GM18502 (cell line): ENCODE data around the gene METRNL.
"Not testable (repeated sequence)": the region's sequence is repeated elsewhere in the genome, so short reads cannot be mapped to it uniquely, and the experiment has no call there.

Experiments used
- ATAC-seq: cut with Tn5 transposase; IDR thresholded peaks from one replicate; pipeline ENCODE4 v1.9.1; 2021; ENCODE audit warnings: mild to moderate bottlenecking; ENCODE audit not compliant: unreplicated experiment, poor library complexity

METRNL gene, protein sequence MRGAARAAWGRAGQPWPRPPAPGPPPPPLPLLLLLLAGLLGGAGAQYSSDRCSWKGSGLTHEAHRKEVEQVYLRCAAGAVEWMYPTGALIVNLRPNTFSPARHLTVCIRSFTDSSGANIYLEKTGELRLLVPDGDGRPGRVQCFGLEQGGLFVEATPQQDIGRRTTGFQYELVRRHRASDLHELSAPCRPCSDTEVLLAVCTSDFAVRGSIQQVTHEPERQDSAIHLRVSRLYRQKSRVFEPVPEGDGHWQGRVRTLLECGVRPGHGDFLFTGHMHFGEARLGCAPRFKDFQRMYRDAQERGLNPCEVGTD

DNA sequence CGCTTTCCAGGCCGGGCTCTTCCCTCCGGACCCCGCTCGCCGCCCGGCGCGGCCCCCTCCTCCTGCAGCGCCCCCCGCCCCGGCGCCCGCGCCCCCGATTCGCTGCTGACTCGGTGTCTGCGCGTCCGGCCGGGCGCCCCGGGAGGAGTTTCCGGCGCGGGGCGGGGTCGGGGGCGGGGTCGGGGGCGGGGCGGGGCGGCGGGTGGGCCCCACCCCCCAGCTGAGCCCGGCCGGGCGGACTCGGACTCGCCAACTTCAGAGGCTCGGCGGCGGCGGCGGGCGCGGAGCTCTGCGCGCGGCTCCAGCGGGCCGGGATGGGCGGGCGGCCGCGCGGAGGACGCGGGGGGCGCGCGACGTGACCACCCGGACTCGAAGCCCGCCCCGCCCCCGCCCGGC, at the start of gene METRNL:
Gene METRNL, plus strand, starts transcription at position 258 of the 396 bp plus-strand sequence. CDS start 207 bp downstream, outside the sequence.
- ATAC-seq, result peak; percentile 57

DNA sequence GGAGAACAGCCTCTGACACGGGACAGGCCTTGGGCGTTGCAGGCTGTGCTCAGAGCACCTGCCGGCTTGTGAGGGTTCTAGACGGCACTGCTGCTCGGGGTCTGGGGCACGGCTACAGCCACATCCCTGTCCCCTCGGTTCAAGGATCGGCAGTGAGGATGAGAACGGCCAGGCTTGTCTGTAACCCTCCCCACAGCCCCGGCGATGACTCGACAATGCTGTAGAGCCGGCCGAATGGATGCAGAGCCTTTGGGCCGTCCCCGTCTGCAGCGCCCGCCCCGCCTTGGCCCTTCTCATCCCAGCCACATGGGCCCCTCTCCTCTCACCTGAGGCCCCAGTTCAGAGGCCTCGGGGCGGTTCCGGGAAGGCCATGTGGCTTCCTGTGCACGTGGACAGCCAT, 49.0 kb upstream of the METRNL start:
- ATAC-seq, result no peak

DNA sequence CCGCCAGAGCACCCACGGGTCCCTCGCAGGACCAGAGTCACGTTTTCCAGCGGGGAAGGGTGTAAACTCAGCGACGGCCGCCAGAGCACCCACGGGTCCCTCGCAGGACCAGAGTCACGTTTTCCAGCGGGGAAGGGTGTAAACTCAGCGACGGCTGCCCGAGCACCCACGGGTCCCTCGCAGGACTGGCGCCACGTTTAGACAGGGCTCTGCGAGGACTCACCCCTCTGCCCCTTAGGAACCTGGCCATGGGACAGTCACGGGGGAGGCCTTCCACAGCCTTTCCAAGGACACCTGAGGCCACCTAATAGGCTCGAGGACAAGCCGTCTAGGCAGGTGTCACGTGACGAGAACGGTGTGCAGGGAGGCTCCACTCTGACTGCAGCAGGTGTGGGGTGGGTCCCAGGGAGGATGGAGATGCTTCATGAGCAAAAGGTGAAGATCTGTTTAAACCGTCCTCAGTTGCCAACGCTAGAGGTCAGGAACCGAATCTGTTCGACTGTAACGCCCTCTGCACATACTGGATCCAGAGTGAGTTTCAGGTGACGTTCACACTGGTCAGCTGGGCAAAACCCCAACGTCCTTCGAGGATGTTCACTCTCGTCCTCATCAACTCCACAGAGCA, 48.0 kb upstream of the METRNL start:
- ATAC-seq, result no peak

DNA sequence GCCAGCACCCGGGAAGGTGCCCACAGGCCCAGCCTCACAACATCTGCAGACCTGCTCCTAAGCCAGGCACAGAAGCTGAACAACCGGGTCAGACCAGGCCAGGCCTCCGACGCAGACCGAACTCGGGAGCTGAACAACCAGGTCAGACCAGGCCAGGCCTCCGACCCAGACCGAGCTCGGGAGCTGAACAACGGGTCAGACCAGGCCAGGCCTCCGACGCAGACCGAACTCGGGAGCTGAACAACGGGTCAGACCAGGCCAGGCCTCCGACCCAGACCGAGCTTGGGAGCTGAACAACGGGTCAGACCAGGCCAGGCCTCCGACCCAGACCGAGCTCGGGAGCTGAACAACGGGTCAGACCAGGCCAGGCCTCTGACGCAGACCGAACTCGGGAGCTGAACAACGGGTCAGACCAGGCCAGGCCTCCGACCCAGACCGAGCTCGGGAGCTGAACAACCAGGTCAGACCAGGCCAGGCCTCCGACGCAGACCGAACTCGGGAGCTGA, 47.4 kb upstream of the METRNL start:
- ATAC-seq, result not testable (repeated sequence)

DNA sequence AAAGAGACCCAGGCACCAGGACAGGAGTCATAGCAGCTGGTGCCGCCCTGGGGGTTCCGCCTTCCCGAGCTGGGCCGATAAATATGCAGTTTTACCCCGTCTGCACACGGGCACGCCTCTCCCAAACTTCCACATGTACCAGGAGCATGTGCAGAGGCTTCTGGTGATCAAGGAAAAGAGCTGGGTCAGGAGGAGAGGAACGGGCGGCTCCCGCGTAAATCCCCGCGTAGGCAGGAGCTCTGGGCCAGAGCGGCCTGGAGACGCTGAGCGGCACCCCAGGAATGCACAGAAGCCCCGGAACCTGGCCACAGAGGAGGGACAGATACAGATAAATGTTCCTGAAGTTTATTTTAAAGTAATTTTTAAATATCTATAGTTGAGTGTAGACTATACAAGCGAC, 46.6 kb upstream of the METRNL start:
- ATAC-seq, result no peak

DNA sequence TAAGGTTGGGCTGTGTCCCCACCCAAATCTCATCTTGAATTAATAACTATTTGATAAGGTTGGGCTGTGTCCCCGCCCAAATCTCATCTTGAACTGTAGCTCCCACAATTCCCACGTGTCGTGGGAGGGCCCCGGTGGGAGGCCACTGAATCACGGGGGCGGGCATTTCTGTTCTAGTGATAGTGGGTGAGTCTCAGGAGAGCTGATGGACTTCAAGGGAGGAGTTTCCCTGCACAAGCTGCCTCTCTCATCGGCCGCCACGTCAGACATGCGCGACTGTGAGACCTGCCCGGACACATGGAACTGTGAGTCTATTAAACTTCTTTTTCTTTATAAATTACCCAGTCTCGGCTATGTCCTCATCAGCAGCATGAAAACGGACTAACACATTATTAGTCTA, 44.9 kb upstream of the METRNL start:
- ATAC-seq, result no peak

DNA sequence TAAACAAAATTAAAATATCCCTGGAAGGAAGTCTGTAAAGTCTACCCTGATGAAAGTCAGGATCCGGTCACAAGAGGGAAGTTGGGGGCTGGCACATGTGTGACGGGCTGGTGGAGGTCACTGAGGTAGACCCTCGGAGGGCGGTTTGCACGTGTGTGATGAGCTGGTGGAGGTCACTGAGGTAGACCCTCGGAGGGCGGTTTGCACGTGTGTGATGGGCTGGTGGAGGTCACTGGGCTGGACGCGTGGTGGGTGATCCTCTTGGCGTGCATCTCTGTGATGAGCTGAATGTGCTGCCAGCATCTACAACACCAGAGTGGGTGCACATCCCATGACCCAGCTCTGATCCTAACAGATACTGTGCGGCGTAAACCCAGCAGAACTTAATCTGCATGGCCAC, 43.7 kb upstream of the METRNL start:
- no peak for ATAC-seq

DNA sequence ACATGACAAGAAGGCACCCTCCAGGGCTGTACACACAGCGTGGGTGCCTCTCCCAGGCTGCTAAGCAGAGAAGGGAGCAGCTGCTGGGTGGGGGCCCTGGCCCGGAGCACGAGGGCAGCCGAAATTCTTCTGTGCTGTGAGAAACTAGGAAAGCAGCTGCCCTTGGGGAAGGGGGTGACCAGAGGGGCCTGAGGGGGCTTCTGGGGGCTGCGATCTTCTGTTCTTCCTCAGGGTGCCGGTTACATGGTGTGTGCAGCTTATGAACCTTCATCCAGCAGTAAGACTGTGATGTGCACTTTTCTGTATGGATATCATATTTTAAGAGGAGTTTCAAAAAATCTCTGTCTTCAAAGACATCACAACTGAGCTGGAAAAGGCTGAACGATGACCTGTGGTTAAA, 43.2 kb upstream of the METRNL start:
- ATAC-seq, result no peak

DNA sequence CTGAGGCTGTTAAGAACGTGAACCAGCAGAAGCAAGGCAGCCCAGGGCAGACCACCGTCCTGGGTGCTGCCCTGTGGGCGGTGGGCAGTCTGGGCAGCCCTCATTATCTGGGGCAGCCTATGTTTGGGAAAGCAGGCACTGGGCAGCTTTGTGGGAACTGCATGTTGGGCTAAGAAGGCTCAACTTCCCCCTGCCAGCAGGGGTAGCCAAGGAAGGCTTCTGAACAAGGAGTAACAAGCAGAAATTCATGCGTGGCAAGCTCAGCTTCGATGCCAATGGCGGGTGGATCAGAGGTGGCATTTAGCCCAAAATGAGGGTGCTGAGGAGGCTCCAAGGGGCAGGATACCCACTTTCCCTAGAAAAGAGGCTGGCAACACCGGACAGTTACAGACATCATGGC, 42.7 kb upstream of the METRNL start:
- no peak for ATAC-seq

DNA sequence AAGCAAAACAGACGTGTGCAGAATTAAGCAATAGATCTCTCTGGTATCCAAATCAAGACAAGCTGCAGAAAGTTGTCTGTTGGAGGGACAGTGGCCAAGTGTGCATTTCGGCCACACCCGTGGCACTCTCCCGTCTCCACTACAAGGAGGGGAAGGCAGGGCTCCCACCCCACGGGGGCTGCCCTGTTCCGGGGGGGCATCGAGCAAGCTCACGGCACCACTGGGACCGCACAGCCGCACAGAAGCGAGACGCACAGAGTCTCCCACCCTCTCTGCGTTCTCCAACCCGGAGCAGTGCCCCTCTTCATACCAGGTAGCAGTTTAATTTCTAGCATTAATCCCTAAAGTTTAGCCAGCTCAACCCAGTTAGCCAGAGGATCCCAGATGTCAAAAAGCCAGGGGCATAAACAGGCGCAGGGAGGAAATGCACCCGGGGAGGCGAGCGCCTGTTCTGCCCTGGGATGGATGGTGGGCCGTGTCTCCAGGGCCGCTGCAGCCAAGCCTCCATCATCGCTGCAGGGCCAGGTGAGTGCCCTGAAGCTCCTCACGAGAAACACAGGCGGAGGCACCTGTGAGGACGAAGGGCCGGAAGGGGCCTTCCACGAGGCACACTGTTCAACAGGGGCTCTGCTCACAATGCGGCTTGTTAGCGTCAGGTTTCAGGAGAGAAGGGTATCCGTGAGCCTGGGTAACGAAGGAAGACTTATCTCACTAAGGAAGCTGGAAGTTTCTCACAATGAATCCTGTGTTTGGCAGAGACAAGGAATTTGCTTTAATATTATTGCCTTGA, 42.1 kb upstream of the METRNL start:
- no peak for ATAC-seq

DNA sequence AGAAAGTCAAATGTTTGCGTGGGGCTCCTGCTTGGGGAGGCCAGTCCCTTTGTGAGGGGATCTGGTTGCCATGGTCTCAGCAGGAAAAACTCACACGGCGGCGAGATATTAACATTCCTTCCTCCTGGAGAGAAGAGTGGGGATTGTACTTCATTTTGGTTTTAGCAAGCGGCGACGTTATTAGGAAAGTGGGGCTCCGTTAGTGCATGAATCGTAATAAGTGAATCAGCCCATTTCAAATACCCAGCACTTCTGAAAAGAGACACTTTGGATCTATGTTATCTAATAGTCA, 41.6 kb upstream of the METRNL start:
- no peak for ATAC-seq

DNA sequence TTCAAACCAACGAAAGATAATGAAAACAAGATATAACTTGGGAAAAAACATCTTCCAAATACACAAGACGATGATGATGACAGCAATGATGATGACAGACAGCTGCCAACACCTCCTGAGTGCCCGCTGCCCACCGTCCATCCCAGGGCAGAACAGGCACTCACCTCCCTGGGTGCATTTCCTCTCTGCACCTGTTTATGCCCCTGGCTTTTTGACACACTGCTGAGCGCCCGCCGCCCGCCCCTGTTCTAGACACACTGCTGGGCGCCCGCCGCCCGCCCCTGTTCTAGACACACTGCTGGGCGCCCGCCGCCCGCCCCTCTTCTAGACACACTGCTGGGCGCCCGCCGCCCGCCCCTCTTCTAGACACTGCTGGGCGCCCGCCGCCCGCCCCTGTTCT, 40.4 kb upstream of the METRNL start:
- ATAC-seq, result not testable (repeated sequence)

DNA sequence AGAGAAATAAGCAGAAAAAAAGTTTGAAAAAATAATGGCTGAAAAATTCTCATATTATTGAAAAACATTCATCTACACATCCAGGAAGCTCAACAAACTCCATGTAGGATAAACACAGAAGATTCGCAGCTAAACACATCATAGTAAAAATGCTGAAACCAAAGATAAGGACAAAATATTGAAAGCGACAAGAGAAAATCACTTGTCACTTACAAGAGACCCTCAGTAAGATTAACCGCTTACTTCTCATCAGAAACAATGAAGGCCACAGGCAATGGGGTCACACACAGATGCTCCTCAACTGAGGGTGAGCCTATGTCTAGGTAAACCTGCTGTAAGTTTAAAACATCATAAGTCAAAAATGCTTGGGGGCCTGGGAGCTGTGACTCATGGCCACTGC, 38.1 kb upstream of the METRNL start:
- no peak for ATAC-seq

DNA sequence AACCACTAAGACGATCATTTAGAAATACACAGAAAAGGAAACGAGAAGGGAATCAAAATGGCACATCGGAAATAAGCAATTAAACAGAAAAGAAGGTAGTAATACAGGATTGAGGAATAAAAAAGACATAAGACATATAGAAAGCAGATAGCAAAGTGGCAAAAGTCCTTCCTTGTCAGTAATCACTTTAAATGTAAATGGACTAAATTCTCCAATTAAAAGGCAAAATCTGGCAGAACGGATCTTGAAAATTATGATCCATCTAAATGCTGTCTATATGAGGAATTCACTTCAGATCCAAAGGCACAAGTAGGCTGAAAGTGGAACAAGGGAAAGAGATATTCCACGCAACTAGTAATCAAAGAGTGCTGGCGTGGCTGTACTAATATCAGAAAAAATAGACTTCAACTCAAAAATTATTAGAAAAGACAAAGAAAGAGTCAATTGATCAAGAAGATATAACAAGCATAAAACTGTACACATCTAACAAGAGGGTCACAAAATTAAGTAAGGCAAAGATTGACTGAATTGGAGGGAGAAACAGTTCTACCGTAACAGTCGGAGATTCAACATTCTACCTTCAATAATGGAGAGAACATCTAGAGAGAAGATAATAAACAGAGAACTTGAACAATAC, 36.8 kb upstream of the METRNL start:
- no peak for ATAC-seq

DNA sequence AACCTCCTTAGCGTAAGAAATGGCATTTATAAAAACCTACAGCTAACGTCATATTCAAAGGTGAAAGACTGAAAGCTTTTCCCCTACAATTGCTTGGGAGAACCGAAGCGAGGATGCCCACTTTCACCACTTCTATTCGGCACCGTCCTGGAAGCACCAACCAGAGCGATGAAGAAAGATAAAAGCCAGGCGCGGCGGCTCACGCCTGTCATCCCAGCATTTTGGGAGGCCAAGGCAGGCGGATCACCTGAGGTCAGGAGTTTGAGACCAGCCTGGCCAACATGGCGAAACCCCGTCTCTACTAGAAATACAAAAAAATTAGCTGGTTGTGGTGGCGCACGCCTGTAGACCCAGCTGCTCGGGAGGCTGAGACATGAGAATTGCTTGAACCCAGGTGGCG, 34.9 kb upstream of the METRNL start:
- not testable (repeated sequence) for ATAC-seq

DNA sequence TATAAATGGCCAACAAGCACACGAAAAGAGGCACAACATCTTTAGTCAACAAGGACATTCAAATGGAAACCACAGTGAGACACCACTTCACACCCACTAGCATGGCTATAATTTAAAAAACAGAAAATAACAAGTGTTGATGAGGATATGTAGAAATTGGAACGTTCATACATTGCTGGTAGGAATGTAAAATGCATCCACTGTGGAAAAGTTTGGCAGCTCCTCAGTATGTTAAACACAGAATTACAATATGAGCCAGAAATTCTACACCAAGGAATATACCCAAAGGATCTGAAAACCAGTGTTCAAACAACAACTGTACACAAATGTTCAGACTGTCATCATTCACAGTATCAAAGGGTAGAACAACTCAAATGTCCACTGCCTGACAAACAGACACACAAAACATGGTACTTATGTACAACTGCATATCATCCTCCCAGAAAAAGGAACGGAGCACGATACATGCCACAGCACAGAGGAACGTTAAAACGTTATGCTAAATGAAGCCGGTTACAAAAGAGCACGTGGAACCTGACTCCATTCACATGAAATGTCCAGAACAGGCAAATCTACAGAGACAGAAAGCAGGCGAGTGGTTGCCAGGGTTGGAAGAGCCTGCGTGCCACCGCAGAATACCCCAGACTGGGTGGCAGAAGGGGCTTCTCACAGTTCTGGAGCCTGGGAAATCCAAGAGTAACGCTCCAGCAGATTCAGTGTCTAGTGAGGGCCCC, 32.8 kb upstream of the METRNL start:
- ATAC-seq, result no peak

DNA sequence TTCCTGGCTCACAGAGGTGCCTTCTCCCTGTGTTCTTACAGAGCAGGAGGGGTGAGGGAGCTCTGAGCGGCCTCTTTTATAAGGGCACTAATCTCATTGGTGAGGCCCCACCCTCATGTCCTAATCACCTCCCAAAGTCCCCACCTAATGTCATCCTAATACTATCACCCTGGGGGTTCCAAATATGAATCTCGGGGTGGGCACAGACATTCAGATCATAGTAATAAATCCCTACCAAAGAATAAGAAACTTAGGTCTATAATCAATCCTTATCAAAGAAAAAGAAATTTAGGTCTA, 32.3 kb upstream of the METRNL start:
- ATAC-seq, result no peak

DNA sequence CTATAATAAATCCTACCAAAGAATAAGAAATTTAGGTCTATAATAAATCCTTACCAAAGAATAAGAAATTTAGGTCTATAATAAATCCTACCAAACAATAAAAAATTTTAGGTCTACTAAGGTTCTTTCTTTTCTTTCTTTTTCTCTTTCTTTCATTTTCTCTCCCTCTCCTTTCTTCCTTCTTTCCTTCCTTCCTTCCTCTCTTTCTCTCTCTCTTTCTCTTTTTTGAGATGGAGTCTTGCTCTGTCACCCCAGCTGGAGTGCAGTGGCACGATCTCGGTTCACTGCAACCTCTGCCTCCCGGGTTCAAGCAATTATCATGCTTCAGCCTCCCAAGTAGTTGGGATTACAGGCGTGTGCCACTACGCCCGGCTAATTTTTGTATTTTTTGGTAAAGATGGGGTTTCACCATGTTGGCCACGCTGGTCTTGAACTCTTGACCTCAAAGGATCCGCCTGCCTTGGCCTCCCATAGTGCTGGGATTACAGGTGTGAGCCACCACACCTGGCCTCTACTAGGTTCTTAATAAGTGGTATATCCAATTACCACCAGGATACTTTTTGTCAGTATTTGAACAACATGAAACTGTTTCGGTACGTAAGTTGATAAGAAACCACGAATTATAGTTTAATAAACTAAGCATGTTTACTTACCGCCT, 31.5 kb upstream of the METRNL start:
- not testable (repeated sequence) for ATAC-seq

DNA sequence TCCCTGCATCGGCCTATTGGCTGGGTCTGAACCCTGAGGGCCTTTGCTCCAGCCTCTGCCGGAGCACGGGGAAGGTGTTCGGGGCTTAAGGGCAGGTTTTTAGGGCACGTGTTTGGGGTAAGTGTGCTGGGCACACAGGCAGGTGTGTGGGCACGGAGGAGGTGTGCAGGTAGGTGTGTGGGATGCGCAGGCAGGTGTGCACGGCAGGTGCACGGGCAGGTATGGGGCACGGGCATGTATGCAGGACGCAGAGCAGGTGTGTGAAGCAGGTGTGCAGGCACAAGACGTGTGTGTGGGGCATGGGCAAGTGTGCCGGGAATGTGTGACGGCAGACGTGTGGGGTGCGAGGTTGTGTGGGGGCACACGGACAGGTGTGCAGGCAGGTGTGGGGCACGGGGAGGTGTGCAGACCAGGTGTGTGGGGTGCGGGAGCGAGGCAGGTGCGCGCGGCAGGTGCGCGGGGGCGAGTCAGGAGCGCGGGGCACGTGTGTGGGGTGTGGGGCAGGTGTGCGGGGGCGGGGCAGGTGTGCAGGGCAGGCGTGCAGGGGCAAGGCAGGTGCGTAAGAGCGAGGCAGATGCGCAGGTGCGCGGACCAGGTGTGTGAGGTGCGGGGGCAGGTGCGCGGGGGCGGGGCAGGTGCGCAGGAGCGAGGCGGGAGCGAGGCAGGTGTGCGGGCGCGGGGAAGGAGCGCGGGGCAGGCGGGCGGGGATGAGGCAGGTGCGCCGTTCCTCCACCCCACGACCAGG, 28.6 kb upstream of the METRNL start:
- no peak for ATAC-seq
